ENCODE measurements around the gene GP9.
"Not testable (repeated sequence)": the region's sequence is repeated elsewhere in the genome, so short reads cannot be mapped to it uniquely, and the experiment has no call there.

GP9 gene

DNA sequence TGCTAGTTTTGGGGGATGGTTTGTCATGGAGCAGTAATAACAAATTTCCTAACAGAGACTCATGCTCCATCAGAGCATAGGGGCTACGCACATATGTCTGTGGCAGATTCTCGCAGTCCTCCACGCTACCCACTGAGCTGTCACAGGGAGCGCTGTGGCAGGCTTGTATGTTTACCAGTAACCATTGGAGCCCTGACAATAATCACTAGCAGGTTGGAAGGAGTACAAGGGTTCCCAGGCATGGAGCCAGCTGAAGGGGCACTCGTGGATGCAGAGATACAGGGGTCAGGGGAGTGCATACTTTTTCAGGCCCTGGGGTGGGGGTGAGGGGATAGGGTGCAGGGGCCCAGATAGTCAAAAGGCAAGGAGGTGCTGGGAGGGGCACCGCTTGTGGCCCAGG lies 7.9 kb upstream of the GP9 start:
- no peak for DNase-seq

DNA sequence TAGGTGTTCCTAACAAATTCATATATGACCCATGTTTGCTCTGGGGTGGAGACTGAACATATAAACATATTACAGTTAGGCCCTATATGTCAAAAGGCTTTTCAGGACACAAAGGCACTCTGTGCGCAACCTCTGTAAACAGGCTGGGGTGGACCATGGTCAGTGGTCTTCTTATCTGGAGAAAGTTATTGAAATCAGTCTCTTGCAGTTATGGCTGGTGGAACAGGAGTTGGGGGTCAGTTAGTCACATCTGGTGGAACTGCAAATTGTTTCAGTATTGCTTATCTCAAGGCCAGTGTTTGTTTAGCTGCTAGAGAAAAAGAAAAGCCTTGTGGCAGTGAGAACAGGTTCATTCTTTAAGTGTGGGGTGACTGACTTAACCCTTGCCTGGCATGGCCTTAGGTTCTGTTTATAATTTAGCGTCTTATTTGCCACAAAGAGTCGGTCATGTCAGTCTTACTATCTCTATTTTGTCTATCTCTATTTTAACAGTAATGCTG lies 5.9 kb upstream of the GP9 start:
- DNase-seq, result no peak

DNA sequence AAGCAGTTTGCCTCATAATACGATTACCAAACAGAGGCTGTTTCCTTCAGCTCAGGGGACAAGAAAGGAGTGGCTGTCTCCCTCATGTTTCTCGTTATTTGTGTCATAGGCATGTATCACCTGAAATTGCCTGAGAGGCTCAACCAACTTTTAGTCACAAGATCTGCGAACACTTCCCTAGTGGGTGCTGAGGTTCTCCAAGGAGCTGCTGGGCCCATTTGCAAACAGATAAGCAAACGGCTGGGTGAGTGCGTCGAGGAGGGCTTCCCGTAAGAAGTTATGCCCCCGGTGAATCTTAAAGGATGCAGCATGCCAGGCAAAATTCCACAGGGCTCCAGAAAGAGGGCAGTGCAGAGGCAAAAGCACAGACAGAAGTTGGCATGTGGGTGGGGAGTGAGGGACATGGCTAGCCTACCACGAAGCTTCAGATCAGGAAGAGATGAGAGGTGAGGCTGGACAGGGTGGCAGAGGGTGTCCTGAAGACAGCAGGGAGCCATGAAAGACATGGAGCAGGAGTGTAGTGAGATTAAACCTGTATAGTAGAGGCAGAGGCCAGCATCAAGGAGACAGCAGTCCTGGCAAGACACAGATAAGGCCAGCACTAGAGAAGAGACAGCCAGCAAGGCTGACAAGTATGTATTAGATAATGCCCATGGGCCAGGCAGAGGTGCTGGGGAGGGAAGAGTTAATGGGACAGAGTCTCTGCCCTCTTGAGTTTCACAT lies 4.0 kb upstream of the GP9 start:
- DNase-seq, result no peak

DNA sequence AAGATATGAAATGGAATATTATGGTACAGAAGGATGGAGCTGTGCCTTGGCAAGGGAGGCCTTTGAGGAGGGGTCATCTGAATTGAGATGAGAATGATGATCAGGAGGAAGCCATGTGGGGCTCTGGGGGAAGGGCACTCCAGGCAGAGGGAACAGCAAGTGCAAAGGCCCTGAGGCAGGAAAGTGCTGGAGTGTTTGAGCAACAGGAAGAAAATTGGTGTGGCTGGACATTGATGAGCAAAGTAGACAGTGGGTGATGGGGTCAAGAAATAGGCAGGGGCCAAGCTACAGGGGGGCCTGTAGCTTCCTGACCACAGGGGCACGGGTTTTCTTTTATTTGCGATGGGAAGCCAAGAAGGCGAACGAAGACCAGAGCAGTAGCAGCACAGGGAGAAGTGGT lies 3.3 kb upstream of the GP9 start:
- no peak for DNase-seq

DNA sequence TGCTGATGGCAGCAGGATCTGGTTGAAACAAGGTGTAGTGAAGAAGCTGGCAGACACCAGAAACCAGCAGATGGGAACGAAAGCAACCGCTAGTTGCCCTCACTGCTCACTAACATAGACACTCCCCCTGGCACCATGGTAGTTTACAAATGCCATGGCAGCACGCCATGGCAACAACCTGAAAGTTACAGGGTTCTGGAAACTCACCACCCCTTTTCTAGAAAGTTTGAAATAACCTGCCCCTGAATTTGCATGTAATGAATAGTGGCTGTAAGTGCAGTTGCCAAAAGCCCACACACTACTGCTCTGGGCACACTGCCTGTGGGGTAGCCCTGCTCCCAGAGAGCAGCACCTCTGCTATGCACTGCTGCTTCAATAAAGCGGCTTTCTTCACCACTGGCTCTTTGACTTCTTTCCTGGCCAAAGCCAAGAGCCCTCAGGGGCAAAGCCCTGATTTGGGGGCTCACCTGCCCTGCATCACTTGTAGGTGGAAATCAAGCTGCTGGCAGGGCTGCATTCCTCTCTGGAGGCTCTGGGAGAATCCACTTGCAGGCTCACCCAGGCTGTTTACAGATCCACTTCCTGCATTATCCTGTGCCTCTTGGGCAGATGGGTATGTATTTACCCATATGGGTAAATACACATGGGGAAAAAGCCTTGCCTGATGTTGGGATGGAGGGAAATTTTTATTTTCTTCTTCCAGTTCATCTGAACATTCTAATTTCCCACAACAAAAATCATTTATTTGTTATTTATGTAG lies 2.0 kb upstream of the GP9 start:
- no peak for DNase-seq

DNA sequence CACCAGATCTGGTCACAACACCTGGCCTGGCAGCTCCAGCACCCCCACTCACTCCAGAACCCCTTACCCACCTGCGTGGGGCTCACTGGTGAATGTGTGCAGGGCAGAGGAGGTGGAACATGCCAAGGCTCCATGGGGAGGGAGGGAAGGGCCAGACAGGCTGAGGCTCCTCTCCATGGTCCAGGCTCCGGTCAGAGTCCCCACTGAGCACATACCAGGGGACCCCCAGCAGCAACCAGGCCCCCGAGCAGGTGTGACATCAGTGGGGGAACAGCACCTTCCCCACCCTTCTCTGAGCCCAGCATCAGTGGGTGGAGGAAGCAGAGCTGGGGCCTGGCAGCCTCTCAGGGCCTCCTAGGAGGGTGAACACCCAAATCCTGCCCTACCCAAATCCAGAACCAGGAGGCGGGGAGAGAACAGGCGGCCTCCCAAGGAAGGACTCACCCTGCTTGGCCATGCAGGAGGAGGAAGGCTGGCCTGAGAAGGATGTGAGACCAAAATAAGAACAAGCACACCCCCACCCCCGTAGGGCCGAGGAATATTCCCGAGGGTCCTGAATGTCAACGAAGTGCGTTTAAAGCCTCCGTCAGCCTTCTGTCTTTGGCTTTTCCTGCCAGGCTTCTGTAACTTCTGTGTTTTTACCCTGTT lies 1.1 kb upstream of the GP9 start:
- no peak for DNase-seq

DNA sequence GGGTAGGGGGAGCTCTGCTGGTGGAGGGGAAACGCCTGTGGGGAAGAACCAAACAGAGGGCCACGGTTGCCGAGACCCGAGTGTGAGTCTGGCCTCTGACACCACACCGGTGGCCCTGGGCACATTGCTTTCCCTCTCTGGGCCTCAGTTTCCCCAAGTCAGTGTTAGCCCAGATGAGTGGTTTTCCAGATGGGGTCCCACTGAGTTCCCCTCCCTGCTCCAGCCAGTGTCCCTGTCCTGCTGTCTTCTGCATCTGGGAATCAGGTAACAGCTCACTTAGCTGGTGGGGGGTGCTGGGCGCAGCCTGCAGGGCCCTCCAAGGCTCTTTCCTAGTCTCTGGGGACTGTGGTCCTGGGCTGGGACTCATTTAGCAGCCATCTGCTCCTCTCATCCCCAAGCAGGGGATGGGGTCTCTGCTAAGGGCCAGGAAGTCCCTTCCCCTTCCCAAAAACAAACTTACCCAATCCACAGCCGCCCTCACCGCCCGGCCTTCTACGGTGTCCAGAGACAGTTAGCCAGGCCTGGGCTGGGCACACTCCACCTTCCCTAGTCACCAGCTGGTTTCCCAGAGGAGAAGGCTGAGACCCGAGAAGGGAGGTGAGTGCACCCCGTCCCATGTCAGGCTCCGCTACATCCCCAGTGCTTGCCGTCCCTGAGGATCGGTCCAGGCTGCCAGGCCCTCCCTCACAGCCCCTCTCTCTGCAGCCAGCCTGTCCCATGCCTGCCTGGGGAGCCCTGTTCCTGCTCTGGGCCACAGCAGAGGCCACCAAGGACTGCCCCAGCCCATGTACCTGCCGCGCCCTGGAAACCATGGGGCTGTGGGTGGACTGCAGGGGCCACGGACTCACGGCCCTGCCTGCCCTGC lies 676 bp downstream of the GP9 start:
- no peak for DNase-seq

DNA sequence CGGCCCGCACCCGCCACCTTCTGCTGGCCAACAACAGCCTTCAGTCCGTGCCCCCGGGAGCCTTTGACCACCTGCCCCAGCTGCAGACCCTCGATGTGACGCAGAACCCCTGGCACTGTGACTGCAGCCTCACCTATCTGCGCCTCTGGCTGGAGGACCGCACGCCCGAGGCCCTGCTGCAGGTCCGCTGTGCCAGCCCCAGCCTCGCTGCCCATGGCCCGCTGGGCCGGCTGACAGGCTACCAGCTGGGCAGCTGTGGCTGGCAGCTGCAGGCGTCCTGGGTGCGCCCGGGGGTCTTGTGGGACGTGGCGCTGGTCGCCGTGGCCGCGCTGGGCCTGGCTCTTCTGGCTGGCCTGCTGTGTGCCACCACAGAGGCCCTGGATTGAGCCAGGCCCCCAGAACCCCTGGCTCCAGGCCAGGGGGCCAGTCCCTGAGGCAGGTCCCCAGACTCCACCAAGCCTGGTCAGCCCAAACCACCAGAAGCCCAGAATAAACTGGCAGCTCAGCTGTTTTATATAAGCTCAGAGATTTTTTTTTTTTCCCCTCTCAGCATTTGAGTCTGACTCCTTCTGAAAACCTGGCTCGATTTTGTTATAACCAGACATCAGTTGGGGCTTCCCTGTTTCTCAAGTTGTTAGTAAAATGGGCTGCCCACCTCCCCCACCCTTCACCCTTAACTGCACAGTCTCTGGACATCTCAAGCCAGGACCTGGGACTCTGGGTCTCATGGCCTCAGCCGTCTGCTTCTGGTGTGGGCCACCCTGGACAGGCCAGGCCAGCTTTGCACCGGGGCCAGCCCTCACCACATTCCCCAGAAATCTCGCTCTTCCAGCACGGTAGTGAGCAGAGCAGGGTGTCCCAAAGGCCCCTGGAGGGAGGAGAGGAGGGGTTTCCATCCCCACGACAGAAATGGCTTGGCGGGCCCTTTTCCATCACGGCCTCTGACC lies 1.6 kb downstream of the GP9 start:
- no peak for DNase-seq

DNA sequence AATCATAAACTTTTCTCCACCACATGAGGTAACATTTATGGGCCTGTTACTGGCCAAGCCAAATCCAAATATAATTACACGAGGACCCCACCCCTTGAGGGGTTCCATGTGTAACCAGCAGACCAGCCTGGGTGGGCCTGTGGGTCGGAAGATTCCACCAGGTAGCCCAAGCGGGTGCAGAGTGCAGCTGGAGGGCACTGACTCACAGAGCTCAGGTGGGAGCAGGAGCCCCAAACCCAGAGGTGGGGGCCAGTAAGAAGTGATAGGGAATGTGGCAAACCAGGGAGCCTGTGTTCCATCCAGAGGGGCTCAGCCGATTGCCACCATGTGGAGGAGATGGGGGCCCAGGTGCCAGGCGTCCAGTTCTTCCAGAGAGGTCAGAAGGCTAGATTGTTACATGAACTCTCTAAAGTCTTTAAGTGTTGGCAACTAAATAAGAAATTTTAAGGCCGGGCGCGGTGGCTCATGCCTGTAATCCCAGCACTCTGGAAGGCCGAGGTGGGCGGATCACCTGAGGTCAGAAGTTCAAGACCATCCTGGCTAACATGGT lies 2.6 kb downstream of the GP9 start:
- DNase-seq, result no peak

DNA sequence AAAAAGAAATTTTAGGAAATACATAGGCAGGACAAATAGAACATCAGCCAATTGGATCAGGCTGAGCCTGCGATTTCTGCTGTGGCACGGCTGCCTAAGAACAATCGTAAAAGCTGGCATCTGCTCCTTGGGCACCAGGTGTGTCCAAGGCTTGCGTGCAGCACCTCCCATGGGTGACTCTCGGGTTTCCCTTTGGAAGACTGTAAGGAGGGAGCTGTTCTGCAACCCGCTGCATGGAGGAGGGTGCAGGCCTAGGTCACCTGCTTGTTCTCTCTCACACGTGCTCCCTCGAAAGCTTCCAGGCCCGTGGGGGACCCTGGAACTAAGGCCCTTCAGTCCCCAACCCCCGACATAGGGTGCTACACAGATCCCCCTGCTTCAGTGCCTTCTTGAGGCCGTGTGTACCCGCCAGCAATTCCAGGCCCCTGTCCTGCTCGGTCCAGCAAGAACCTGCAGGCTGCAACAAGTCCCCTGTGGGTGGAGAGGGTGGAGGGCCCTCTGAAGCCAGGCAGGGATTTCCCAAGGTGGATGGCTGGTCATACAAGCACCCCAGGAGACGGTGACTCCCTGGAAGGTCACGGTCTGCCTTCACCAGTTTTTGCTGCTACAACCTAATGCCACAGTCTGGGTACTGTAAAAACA lies 3.4 kb downstream of the GP9 start:
- DNase-seq, result no peak

DNA sequence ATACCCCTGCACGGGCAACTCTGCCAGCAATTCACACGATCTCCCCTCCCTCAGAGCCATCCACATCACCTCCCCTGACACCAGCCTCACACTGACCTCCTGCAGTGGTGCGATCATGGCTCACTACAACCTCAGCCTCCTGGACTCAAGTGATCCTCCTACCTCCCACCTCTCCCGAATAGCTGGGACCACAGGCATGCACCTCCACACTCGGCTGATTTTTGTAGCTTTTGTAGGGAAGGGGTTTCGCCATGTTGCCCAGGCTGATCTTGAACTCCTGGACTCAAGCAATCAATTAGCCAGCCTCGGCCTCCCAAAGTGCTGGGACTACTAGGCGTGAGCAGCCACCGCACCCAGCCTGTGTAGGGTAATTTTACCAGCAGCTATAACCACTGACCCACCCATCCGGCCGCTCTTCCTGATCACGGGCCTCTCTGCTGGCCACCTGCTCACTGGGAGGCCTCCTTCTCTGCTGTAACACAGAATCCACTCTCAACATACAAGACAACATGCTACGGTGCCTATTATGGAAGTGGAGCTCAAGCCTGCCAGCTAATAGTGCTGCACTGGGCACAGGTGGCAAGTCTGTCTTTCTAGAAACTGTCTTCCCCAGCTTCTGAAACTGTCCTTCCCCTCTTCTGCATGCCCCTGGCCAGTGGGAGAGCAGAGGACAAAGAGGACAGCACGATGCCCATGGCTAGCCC lies 4.6 kb downstream of the GP9 start:
- DNase-seq, result no peak

DNA sequence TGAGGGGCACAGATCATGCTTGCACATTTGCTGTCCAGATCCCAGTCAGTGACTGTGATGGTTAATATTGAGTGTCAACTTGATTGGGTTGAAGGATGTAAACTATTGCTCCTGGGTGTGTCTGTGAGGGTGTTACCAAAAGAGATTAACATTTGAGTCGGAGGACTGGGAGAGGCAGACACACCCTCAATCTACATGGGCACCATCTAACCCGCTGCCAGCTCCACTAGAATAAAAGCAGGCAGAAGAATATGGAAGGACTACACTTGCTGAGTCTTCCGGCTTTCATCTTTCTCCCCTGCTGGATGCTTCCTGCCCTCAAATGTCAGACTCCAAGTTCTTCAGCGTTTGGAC lies 5.1 kb downstream of the GP9 start:
- DNase-seq, result no peak

DNA sequence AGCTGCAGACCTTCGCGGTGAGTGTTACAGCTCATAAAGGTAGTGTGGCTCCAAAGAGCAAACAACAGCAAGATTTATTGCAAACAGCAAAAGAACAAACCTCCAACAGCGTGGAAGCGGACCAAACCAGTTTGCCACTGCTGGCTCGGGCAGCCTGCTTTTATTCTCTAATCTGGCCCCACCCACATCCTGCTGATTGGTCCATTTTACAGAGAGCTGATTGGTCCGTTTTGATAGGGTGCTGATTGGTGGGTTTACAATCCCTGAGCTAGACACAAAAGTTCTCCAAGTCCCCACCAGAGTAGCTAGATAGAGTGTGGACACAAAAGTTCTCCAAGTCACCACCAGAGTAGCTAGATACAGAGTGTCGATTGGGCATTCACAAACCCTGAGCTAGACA lies 7.1 kb downstream of the GP9 start:
- DNase-seq, result not testable (repeated sequence)

DNA sequence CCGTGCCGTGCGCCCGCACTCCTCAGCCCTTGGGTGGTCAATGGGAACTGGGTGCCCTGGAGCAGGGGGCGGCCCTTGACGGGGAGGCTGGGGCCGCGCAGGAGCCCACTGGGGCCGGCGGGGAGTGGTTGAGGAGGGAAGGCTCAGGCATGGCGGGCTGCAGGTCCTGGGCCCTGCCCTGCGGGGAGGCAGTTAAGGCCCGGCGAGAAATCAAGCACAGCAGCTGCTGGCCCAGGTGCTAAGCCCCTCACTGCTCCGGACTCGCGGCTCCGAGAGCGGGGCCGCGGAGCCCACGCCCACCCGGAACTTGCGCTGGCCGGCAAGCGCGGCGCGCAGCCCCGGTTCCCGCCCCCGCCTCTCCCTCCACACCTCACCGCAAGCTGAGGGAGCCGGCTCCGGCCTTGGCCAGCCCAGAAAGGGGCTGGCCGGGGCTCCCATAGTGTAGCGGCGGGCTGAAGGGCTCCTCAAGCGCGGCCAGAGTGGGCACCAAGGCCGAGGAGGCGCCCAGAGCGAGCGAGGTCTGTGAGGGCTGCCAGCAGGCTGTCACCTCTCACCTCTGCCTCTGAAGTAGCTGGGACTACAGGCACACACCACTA lies 7.8 kb downstream of the GP9 start:
- DNase-seq, result no peak

DNA sequence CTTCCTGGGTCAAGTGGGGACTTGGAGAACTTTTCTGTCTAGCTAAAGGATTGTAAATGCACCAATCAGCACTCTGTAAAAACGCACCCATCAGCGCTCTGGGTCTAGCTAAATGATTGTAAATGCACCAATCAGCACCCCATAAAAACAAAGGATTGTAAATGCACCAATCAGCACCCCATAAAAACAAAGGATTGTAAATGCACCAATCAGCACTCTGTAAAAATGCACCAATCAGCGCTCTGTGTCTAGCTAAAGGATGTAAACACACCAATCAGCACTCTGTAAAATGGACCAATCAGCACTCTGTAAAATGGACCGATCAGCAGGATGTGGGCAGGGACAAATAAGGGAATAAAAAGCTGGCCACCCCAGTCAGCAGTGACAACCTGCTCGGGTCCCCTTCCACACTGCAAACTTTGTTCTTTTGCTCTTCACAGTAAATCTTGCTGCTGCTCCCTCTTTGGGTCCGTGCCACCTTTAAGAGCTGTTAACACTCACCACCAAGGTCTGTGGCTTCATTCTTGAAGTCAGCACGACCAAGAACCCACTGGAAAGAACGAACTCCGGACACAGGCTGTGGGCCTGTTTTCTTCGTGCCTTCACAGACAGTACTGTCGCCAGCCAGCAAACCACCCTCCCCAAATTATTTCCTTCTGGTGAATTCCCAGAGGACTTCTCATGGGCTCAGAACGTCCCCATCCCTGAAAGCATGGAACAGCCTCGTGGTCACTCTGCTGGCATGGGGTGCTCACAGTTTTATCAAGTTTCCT lies 8.9 kb downstream of the GP9 start:
- DNase-seq, result not testable (repeated sequence)

DNA sequence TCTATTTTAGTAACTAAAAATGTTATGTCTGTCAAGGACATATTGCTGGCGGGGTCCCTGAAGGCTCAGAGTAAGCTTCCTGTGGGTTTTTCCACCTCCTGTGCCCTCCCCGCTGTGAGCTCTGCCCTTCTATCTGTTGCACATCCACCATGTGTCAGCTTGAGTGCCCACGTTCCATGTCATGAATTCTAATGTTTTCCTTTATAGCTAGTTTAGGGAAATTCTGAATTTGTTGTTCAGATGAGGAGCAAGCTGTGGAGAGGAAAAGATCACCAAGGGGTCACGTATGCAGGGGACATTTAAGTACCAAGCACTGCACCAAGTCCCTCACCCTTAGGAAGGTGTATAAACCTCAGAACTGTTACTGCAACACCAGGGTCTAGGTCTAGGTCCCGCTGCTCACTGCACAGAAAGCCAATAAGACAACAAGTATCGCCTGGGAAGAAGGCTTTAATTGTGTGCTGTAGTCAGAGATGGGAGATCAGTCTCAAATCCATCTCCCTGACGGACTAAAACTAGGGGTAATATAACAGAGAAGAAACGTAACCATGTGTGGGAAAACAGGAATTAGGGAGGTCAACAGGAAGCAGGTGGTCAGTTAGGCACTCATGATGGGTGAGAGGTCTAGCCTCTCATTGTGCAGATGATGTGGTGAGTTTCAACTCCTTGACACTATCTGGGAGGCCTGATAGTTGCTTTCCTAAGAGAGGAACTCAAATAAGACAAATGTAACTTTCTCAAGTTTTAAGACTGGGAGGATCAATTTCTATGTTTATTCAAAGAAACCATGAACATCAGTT lies 9.7 kb downstream of the GP9 start:
- DNase-seq, result no peak

DNA sequence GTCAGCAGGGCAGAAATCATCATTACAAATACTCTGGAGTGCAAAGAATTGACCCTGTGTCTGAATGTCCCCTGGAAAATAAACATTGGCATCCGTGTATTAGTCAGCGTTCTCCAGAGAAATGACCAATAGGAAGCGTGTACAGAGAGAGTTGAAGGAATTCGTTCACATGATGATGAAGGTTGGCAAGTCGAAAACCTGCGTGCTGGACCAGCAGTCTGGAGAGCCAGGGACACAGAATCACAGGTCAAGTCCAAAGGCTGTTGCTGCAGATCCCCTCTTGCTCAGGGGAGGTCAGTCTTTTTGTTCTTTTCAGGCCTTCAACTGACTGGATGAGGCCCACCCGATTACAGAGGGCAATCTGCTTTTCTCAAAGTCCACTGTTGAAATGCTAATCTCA lies 16.6 kb downstream of the GP9 start:
- DNase-seq, result no peak

DNA sequence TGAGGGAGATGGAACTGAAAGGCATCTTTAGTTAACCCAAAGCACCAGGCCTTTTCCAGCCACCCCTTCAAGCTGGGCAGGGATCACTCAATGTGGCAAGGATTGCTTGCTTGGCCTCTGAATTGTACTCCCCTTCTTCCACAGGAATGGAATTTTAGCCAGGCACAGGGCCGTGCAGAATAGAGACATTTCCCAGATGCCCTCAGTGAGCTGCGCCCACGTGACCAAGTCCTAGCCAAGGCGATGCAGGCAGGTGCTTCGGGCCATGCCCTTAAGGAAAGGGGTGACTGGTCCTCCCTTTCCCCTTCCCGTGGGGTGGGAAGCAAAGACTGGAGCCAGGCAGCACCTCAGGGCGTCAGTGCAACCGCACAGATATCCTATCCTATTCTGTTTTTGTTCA lies 17.9 kb downstream of the GP9 start:
- DNase-seq, result no peak
